K562 (cell line): Measurements from ENCODE around the gene HMG20B. TPM values are rescaled to one million over a fixed set of nuclear protein-coding genes. Genes with fewer than 3 reads are reported as not detected.

Source experiments
- ARID1B ChIP-seq: fragments of 450-650 bp; IDR thresholded peaks from 2 replicates; pipeline ENCODE4 v1.6.1; 2016; ENCODE audit warnings: antibody characterized with exemption, mild to moderate bottlenecking, inconsistent platforms
- BCL6 ChIP-seq: fragments of 250-450 bp; sonication (Bioruptor Pico); IDR thresholded peaks from 2 replicates; pipeline ENCODE4 v1.4.0; 2020
- DDX20 ChIP-seq: fragments of 450-650 bp; IDR thresholded peaks from 2 replicates; pipeline ENCODE4 v1.6.1; 2016; ENCODE audit warnings: missing genetic modification characterization, low read depth, mild to moderate bottlenecking, missing compliant biosample characterization, moderate library complexity
- ETS2 ChIP-seq: IDR thresholded peaks from 2 replicates; pipeline ENCODE4 v1.6.1; 2016; ENCODE audit warnings: borderline replicate concordance, missing genetic modification characterization, mild to moderate bottlenecking, moderate library complexity, missing compliant biosample characterization; ENCODE audit not compliant: poor library complexity, severe bottlenecking
- FOXA3 ChIP-seq, 2 experiments: fragments of 450-650 bp in 1 of 2; sonication (generic) in 1 of 2; formaldehyde crosslinking; IDR thresholded peaks in 1 of 2; conservative IDR thresholded peaks in 1 of 2; 2 replicates each; pipeline versions ENCODE4 v1.4.0 to v1.8.0; 2020 to 2022; ENCODE audit warnings: mild to moderate bottlenecking in 2 of 2, missing genetic modification reagents in 1 of 2
- HDAC8 ChIP-seq: fragments of 450-650 bp; IDR thresholded peaks from 2 replicates; pipeline ENCODE4 v1.6.1; 2016; ENCODE audit warnings: mild to moderate bottlenecking, missing genetic modification characterization, moderate library complexity, missing compliant biosample characterization
- HOXB6 ChIP-seq: fragments of 250-450 bp; sonication (Bioruptor Pico); IDR thresholded peaks from 2 replicates; pipeline ENCODE4 v1.5.1; 2022; ENCODE audit warnings: mild to moderate bottlenecking, borderline replicate concordance
- LCOR ChIP-seq: sonication (generic); formaldehyde crosslinking; IDR thresholded peaks from 2 replicates; pipeline ENCODE4 v1.8.0; 2022; ENCODE audit warnings: mild to moderate bottlenecking, missing genetic modification reagents
- MITF ChIP-seq: IDR thresholded peaks from 2 replicates; pipeline ENCODE4 v1.6.1; 2014; ENCODE audit warnings: antibody characterized with exemption
- MYNN ChIP-seq, 2 experiments: sonication (generic); formaldehyde crosslinking in 1 of 2; IDR thresholded peaks; 2 replicates each; pipeline versions ENCODE4 v1.5.0 to v1.6.1; 2016 to 2020; ENCODE audit warnings: antibody characterized with exemption in 1 of 2, missing genetic modification reagents in 1 of 2
- NBN ChIP-seq: fragments of 450-650 bp; IDR thresholded peaks from 2 replicates; pipeline ENCODE4 v1.6.1; 2016; ENCODE audit warnings: low read depth, mild to moderate bottlenecking
- OTX1 ChIP-seq: fragments of 450-650 bp; formaldehyde crosslinking; IDR thresholded peaks from 2 replicates; pipeline ENCODE4 v1.4.0; 2022; ENCODE audit warnings: mild to moderate bottlenecking
- POU5F1 ChIP-seq: fragments of 150-350 bp; IDR thresholded peaks from 2 replicates; pipeline ENCODE4 v1.6.1; 2014; ENCODE audit warnings: borderline replicate concordance, low read length, low read depth, mild to moderate bottlenecking; ENCODE audit not compliant: partially characterized antibody
- PRMT5 ChIP-seq: sonication (generic); formaldehyde crosslinking; IDR thresholded peaks from 2 replicates; pipeline ENCODE4 v1.5.0; 2020; ENCODE audit warnings: missing genetic modification reagents
- SIRT6 ChIP-seq: IDR thresholded peaks from one replicate; pipeline ENCODE4 v1.6.1; 2012; ENCODE audit warnings: low read depth, mild to moderate bottlenecking, control low read depth, inconsistent platforms, low read length, moderate library complexity
- SNAPC5 ChIP-seq: fragments of 250-450 bp; sonication (Bioruptor Pico); IDR thresholded peaks from 2 replicates; pipeline ENCODE4 v1.8.0; 2021; ENCODE audit warnings: moderate library complexity, mild to moderate bottlenecking, inconsistent platforms
- SP2 ChIP-seq: IDR thresholded peaks from 2 replicates; pipeline ENCODE4 v1.6.1; 2011; ENCODE audit warnings: mild to moderate bottlenecking, low read depth, low read length, moderate library complexity; ENCODE audit not compliant: poor library complexity, severe bottlenecking; ENCODE audit errors: extremely low read depth
- TCF15 ChIP-seq: fragments of 250-450 bp; sonication (Bioruptor Pico); IDR thresholded peaks from 2 replicates; pipeline ENCODE4 v1.8.0; 2022; ENCODE audit warnings: moderate library complexity, mild to moderate bottlenecking, inconsistent platforms
- U2AF2 ChIP-seq: fragments of 200-400 bp; formaldehyde crosslinking; optimal IDR thresholded peaks from 2 replicates; pipeline ENCODE3; 2017; ENCODE audit warnings: low read depth, mild to moderate bottlenecking, low read length
- ZBTB33 ChIP-seq: sonication (generic); formaldehyde crosslinking; IDR thresholded peaks from 2 replicates; pipeline ENCODE4 v1.8.1; 2023; ENCODE audit warnings: mild to moderate bottlenecking, missing genetic modification reagents
- ZNF165 ChIP-seq: fragments of 250-450 bp; sonication (Bioruptor Pico); IDR thresholded peaks from 2 replicates; pipeline ENCODE4 v1.4.0; 2020; ENCODE audit warnings: borderline replicate concordance
- ZNF507 ChIP-seq: conservative IDR thresholded peaks from 2 replicates; pipeline ENCODE4 v1.6.1; 2017; ENCODE audit warnings: missing genetic modification characterization, missing compliant biosample characterization
- ZSCAN32 ChIP-seq: fragments of 450-650 bp; formaldehyde crosslinking; IDR thresholded peaks from 2 replicates; pipeline ENCODE4 v1.4.0; 2020; ENCODE audit warnings: mild to moderate bottlenecking, moderate library complexity
- polyA plus RNA-seq, 8 experiments: library from polyadenylated mRNA; depleted of rRNA in 4 of 8; stranded (reverse) in 5 of 8; unstranded in 3 of 8; fragments of >200 nt; fragmentation: Nextera tagmentation in 2 of 8; fragmentation: Illumina TruSeq in 1 of 8; extraction: Ambion mirVana in 2 of 8; extraction: Trizol in 1 of 8; gene quantifications; 2 replicates each; pipeline versions ENCODE4 v1.2.1 to v1.2.3, GENCODE V29; 2011 to 2014; ENCODE audit warnings: inconsistent platforms in 1 of 8, missing spikeins in 1 of 8
- total RNA-seq, 7 experiments: library from RNA; depleted of rRNA in 6 of 7; stranded (reverse); fragments of >200 nt in 6 of 7; fragmentation: Illumina TruSeq in 2 of 7; extraction: Trizol in 2 of 7; gene quantifications; 2 replicates each; pipeline versions ENCODE4 v1.2.1 to v1.2.3, GENCODE V29; 2011 to 2021; ENCODE audit warnings: low replicate concordance in 1 of 7
- TF ChIP-seq, protein P1 (sequence below): fragments of 250-450 bp; sonication (Bioruptor Pico); IDR thresholded peaks from 2 replicates; pipeline ENCODE4 v1.8.0; 2022; ENCODE audit warnings: inconsistent platforms

Gene HMG20B
- total and polyA plus RNA-seq, 9 of the 15 experiments (the other 6 are each of a cell fraction or from before 2014, with no cell fraction given), result 0.35 to 172 (median 38.6) TPM

- TF ChIP-seq SIRT6 (no peak), TCF15 (CRISPR knock-in tag) (no peak), OTX1 (CRISPR knock-in tag) (no peak), BCL6 (CRISPR knock-in tag) (no peak), ARID1B (0 out of 2 replicates have a peak, but pooled peaks have one; percentile 9), POU5F1 (no peak), SP2 (no peak), MYNN (IDR thresholded peaks at IDR 0.05) (no peak), MYNN (CRISPR knock-in tag; IDR thresholded peaks at IDR 0.05) (no peak), NBN (no peak), ZBTB33 (0 out of 2 replicates have a peak, but pooled peaks have one; percentile 25), ZNF165 (CRISPR knock-in tag) (no peak), MITF (no peak), ZSCAN32 (CRISPR knock-in tag) (no peak), SNAPC5 (CRISPR knock-in tag) (no peak), LCOR (CRISPR knock-in tag) (no peak), ZNF507 (tag) (no peak), ETS2 (no peak), FOXA3 (CRISPR knock-in tag; conservative IDR thresholded peaks at IDR 0.05 in 1 of 2, IDR thresholded peaks at IDR 0.05 in 1 of 2) (no peak), DDX20 (tag) (no peak), U2AF2 (no peak), PRMT5 (CRISPR knock-in tag) (no peak), HOXB6 (CRISPR knock-in tag) (no peak), HDAC8 (tag) (no peak)
- TF ChIP-seq, protein P1, sequence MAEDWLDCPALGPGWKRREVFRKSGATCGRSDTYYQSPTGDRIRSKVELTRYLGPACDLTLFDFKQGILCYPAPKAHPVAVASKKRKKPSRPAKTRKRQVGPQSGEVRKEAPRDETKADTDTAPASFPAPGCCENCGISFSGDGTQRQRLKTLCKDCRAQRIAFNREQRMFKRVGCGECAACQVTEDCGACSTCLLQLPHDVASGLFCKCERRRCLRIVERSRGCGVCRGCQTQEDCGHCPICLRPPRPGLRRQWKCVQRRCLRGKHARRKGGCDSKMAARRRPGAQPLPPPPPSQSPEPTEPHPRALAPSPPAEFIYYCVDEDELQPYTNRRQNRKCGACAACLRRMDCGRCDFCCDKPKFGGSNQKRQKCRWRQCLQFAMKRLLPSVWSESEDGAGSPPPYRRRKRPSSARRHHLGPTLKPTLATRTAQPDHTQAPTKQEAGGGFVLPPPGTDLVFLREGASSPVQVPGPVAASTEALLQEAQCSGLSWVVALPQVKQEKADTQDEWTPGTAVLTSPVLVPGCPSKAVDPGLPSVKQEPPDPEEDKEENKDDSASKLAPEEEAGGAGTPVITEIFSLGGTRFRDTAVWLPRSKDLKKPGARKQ (CRISPR knock-in tag), result no peak
Observed at GRCh38 chr19:3575260-3575741, 2.6 kb downstream of the HMG20B start (continued).
